Mesendoderm (in vitro differentiated cells): ENCODE results near the gene IST1.

Source experiments
- DNase-seq: peaks from one replicate; pipeline ENCODE4 v3.0.0; 2013
- H2AK5ac ChIP-seq: 2 replicates; pipeline ENCODE4 v1.6.1; 2013; ENCODE audit warnings: low read length, inconsistent platforms
- H2BK120ac ChIP-seq: 2 replicates; pipeline ENCODE4 v1.6.1; 2013; ENCODE audit warnings: low read depth, mild to moderate bottlenecking, low read length, moderate library complexity, mixed read lengths
- H2BK15ac ChIP-seq: replicated peaks from 2 replicates; pipeline ENCODE4 v1.6.1; 2013; ENCODE audit warnings: low read depth, mild to moderate bottlenecking, moderate library complexity
- H2BK5ac ChIP-seq: 2 replicates; pipeline ENCODE4 v1.6.1; 2013; ENCODE audit warnings: low read length, inconsistent platforms
- H3K18ac ChIP-seq: 2 replicates; pipeline ENCODE4 v1.6.1; 2013; ENCODE audit warnings: mild to moderate bottlenecking, low read length, mixed read lengths
- H3K23ac ChIP-seq: one replicate; pipeline ENCODE4 v1.6.1; 2013; ENCODE audit warnings: low read length
- H3K27ac ChIP-seq: 2 replicates; pipeline ENCODE4 v1.5.1; 2013; ENCODE audit warnings: low read depth, mild to moderate bottlenecking, inconsistent platforms, low read length, moderate library complexity
- H3K27me3 ChIP-seq: 2 replicates; pipeline ENCODE4 v1.6.1; 2013; ENCODE audit warnings: low read length, control low read depth, mild to moderate bottlenecking, inconsistent platforms; ENCODE audit not compliant: insufficient read depth, poor library complexity
- H3K36me3 ChIP-seq: 2 replicates; pipeline ENCODE4 v1.6.1; 2013; ENCODE audit warnings: low read length, inconsistent platforms; ENCODE audit not compliant: control insufficient read depth, insufficient read depth
- H3K4ac ChIP-seq: one replicate; pipeline ENCODE4 v1.6.1; 2013; ENCODE audit warnings: low read depth, mild to moderate bottlenecking, low read length, moderate library complexity
- H3K4me1 ChIP-seq: 2 replicates; pipeline ENCODE4 v1.6.1; 2013; ENCODE audit warnings: low read depth, low read length, inconsistent platforms; ENCODE audit not compliant: control insufficient read depth
- H3K4me2 ChIP-seq: 2 replicates; pipeline ENCODE4 v1.6.1; 2013; ENCODE audit warnings: low read length
- H3K4me3 ChIP-seq: 2 replicates; pipeline ENCODE4 v1.5.1; 2013; ENCODE audit warnings: mild to moderate bottlenecking, low read length
- H3K56ac ChIP-seq: one replicate; pipeline ENCODE4 v1.6.1; 2013; ENCODE audit warnings: low read length
- H3K79me1 ChIP-seq: 2 replicates; pipeline ENCODE4 v1.6.1; 2013; ENCODE audit warnings: low read length, inconsistent platforms
- H3K79me2 ChIP-seq: 2 replicates; pipeline ENCODE4 v1.6.1; 2013; ENCODE audit warnings: mild to moderate bottlenecking, low read length; ENCODE audit not compliant: control insufficient read depth, insufficient read depth
- H3K9ac ChIP-seq: 2 replicates; pipeline ENCODE4 v1.6.1; 2013; ENCODE audit warnings: low read length, inconsistent platforms
- H4K5ac ChIP-seq: one replicate; pipeline ENCODE4 v1.6.1; 2013; ENCODE audit warnings: low read length
- H4K8ac ChIP-seq: one replicate; pipeline ENCODE4 v1.6.1; 2013; ENCODE audit warnings: low read depth, mild to moderate bottlenecking, control low read depth, low read length, moderate library complexity
- WGBS: extraction: QIAGEN DNeasy Blood & Tissue Kit; methylation state at CpG from one replicate; pipeline ENCODE4 v1.1.7; 2013; ENCODE audit warnings: low lambda C conversion rate, missing lambda C conversion rate; ENCODE audit not compliant: insufficient coverage; ENCODE audit errors: extremely low coverage; 5-methylcytosine and 5-hydroxymethylcytosine counted together

The IST1 gene

GRCh38 chr16:71893888-71894228 lies 1.5 kb upstream of the IST1 start:
- H3K4me3 ChIP-seq = no peak overlapping the region
- H4K8ac ChIP-seq = no peak overlapping the region
- no peak overlapping the region for H2BK5ac ChIP-seq
- no peak overlapping the region for H3K23ac ChIP-seq
- peak overlapping the region; percentile 95 for H3K4me2 ChIP-seq
- peaks cover 34% of the 10 kb centered on the region for H3K79me2 ChIP-seq
- H3K18ac ChIP-seq = peak overlapping the region; percentile 61
- WGBS = no CpG with 5 or more reads among the region's 7 CpGs
- no peak overlapping the region for H3K4ac ChIP-seq
- H3K79me1 ChIP-seq = no peaks in the 10 kb centered on the region
- peak overlapping the region; percentile 89 for H3K9ac ChIP-seq
- no peak overlapping the region for H2AK5ac ChIP-seq
- H2BK120ac ChIP-seq = no peak overlapping the region
- no peaks in the 10 kb centered on the region for H3K36me3 ChIP-seq
- no peak for DNase-seq
- H4K5ac ChIP-seq = no peak overlapping the region
- peak overlapping the region; percentile 45 for H3K27ac ChIP-seq
- peak overlapping the region; percentile 96 for H3K56ac ChIP-seq
- H3K4me1 ChIP-seq = no peaks in the 10 kb centered on the region
- no peak overlapping the region for H2BK15ac ChIP-seq
- H3K27me3 ChIP-seq = no peaks in the 10 kb centered on the region

GRCh38 chr16:71894229-71894920 lies 956 bp upstream of the IST1 start:
- H3K4ac ChIP-seq = peak overlapping the region; percentile 88
- DNase-seq = peak; percentile 90
- no peaks in the 10 kb centered on the region for H3K36me3 ChIP-seq
- H3K4me2 ChIP-seq = peak overlapping the region; percentile 95
- peak overlapping the region; percentile 99 for H3K23ac ChIP-seq
- no peak overlapping the region for H2AK5ac ChIP-seq
- peak overlapping the region; percentile 97 for H3K18ac ChIP-seq
- no peak overlapping the region for H2BK120ac ChIP-seq
- no peak overlapping the region for H4K8ac ChIP-seq
- no CpG with 5 or more reads among the region's 31 CpGs for WGBS
- H3K56ac ChIP-seq = peak overlapping the region; percentile 96
- no peaks in the 10 kb centered on the region for H3K27me3 ChIP-seq
- H3K9ac ChIP-seq = peak overlapping the region; percentile 89
- H2BK5ac ChIP-seq = peak overlapping the region; percentile 86
- no peak overlapping the region for H4K5ac ChIP-seq
- H3K27ac ChIP-seq = peak overlapping the region; percentile 98
- peak overlapping the region; percentile 72 for H3K4me3 ChIP-seq
- H3K79me2 ChIP-seq = peaks cover 37% of the 10 kb centered on the region
- H3K4me1 ChIP-seq = no peaks in the 10 kb centered on the region
- no peaks in the 10 kb centered on the region for H3K79me1 ChIP-seq
- no peak overlapping the region for H2BK15ac ChIP-seq

GRCh38 chr16:71895679-71896365 lies 491 bp downstream of the IST1 start:
- Histone ChIP-seq H2BK5ac (peak overlapping the region; percentile 90), H2AK5ac (no peak overlapping the region), H3K36me3 (no peaks in the 10 kb centered on the region), H2BK15ac (no peak overlapping the region), H3K4me3 (peak overlapping the region; percentile 94), H4K8ac (peak overlapping the region; percentile 90), H3K56ac (peak overlapping the region; percentile 92), H3K27me3 (no peaks in the 10 kb centered on the region), H3K9ac (peak overlapping the region; percentile 87), H3K79me2 (peaks cover 50% of the 10 kb centered on the region), H3K23ac (peak overlapping the region; percentile 97), H4K5ac (no peak overlapping the region), H3K4ac (peak overlapping the region; percentile 95), H3K27ac (peak overlapping the region; percentile 90), H2BK120ac (no peak overlapping the region), H3K4me2 (peak overlapping the region; percentile 62), H3K18ac (peak overlapping the region; percentile 97), H3K79me1 (no peaks in the 10 kb centered on the region), H3K4me1 (no peaks in the 10 kb centered on the region)
- WGBS = no CpG with 5 or more reads among the region's 44 CpGs
- no peak for DNase-seq

GRCh38 chr16:71896764-71897368 lies 1.5 kb downstream of the IST1 start:
- no CpG with 5 or more reads among the region's 15 CpGs for WGBS
- Histone ChIP-seq H3K4ac (no peak overlapping the region), H3K36me3 (no peaks in the 10 kb centered on the region), H3K27ac (no peak overlapping the region), H3K56ac (peak overlapping the region; percentile 66), H2BK15ac (no peak overlapping the region), H3K4me1 (no peaks in the 10 kb centered on the region), H3K79me2 (peaks cover 55% of the 10 kb centered on the region), H3K27me3 (no peaks in the 10 kb centered on the region), H4K8ac (no peak overlapping the region), H3K18ac (no peak overlapping the region), H3K4me2 (peak overlapping the region; percentile 43), H2BK120ac (no peak overlapping the region), H4K5ac (no peak overlapping the region), H3K9ac (peak overlapping the region; percentile 61), H3K23ac (no peak overlapping the region), H2AK5ac (no peak overlapping the region), H2BK5ac (no peak overlapping the region), H3K79me1 (no peaks in the 10 kb centered on the region), H3K4me3 (peak overlapping the region; percentile 23)
- DNase-seq = no peak

- Histone ChIP-seq H3K4ac (no peak overlapping the region), H3K27me3 (no peaks in the 10 kb centered on the region), H2BK5ac (no peak overlapping the region), H4K5ac (no peak overlapping the region), H3K56ac (no peak overlapping the region), H2AK5ac (no peak overlapping the region), H4K8ac (no peak overlapping the region), H3K79me1 (peaks cover 2% of the 10 kb centered on the region), H2BK15ac (no peak overlapping the region), H3K23ac (no peak overlapping the region), H3K4me2 (no peak overlapping the region), H3K4me3 (no peak overlapping the region), H3K79me2 (peaks cover 74% of the 10 kb centered on the region), H3K18ac (no peak overlapping the region), H3K36me3 (no peaks in the 10 kb centered on the region), H3K27ac (no peak overlapping the region), H2BK120ac (no peak overlapping the region), H3K9ac (no peak overlapping the region), H3K4me1 (no peaks in the 10 kb centered on the region)
- no peak for DNase-seq
- WGBS = no CpG with 5 or more reads among the region's 4 CpGs
Measured at GRCh38 chr16:71899171-71899570, 3.8 kb downstream of the IST1 start.
